HepG2 (cell line): ENCODE results near the gene OR13J1. TPM values are rescaled to one million over a fixed set of nuclear protein-coding genes. Genes with fewer than 3 reads are reported as not detected.

Experiments used
- DMAP1 ChIP-seq: IDR thresholded peaks from 2 replicates; pipeline ENCODE4 v1.6.1; 2016
- HIC2 ChIP-seq: sonication (generic); formaldehyde crosslinking; IDR thresholded peaks from 2 replicates; pipeline ENCODE4 v1.9.0; 2022; ENCODE audit warnings: low read depth, missing genetic modification reagents
- NAIF1 ChIP-seq: sonication (generic); formaldehyde crosslinking; IDR thresholded peaks from 2 replicates; pipeline ENCODE4 v1.5.0; 2020; ENCODE audit warnings: mild to moderate bottlenecking, missing genetic modification reagents, borderline replicate concordance
- NFIB ChIP-seq: sonication (generic); formaldehyde crosslinking; IDR thresholded peaks from 2 replicates; pipeline ENCODE4 v1.9.0; 2021; ENCODE audit warnings: missing genetic modification reagents, mild to moderate bottlenecking, borderline replicate concordance
- NR2F1 ChIP-seq, 2 experiments: fragments of 450-650 bp in 1 of 2; formaldehyde crosslinking in 1 of 2; IDR thresholded peaks; 2 replicates each; pipeline versions ENCODE4 v1.5.0 to v1.6.1; 2016 to 2020; ENCODE audit warnings: mild to moderate bottlenecking in 1 of 2, missing compliant biosample characterization in 1 of 2, missing genetic modification reagents in 1 of 2, moderate library complexity in 1 of 2
- NR2F2 ChIP-seq: IDR thresholded peaks from 2 replicates; pipeline ENCODE4 v1.6.1; 2012; ENCODE audit warnings: low read depth, inconsistent platforms, borderline replicate concordance
- PHF8 ChIP-seq: sonication (generic); formaldehyde crosslinking; IDR thresholded peaks from 2 replicates; pipeline ENCODE4 v1.5.0; 2020; ENCODE audit warnings: missing genetic modification reagents
- SRY ChIP-seq: sonication (generic); formaldehyde crosslinking; IDR thresholded peaks from 2 replicates; pipeline ENCODE4 v1.8.0; 2022; ENCODE audit warnings: mild to moderate bottlenecking, missing genetic modification reagents
- TFDP2 ChIP-seq: sonication (generic); formaldehyde crosslinking; IDR thresholded peaks from 2 replicates; pipeline ENCODE4 v1.4.0; 2020; ENCODE audit warnings: missing genetic modification reagents
- ZBTB2 ChIP-seq: sonication (generic); formaldehyde crosslinking; IDR thresholded peaks from 2 replicates; pipeline ENCODE4 v1.8.0; 2022; ENCODE audit warnings: low read depth, missing genetic modification reagents
- ZNF24 ChIP-seq: fragments of 450-650 bp; IDR thresholded peaks from 2 replicates; pipeline ENCODE4 v1.6.1; 2017; ENCODE audit warnings: antibody characterized with exemption, mild to moderate bottlenecking
- ZNF383 ChIP-seq: sonication (generic); formaldehyde crosslinking; IDR thresholded peaks from 2 replicates; pipeline ENCODE4 v1.4.0; 2020; ENCODE audit warnings: missing genetic modification reagents, mild to moderate bottlenecking, borderline replicate concordance
- ZNF543 ChIP-seq: sonication (generic); formaldehyde crosslinking; IDR thresholded peaks from 2 replicates; pipeline ENCODE4 v1.4.0; 2020; ENCODE audit warnings: mild to moderate bottlenecking, missing genetic modification reagents
- ZNF556 ChIP-seq: sonication (generic); formaldehyde crosslinking; IDR thresholded peaks from 2 replicates; pipeline ENCODE4 v1.4.0; 2020; ENCODE audit warnings: mild to moderate bottlenecking, missing genetic modification reagents, borderline replicate concordance
- ZNF646 ChIP-seq: sonication (generic); formaldehyde crosslinking; IDR thresholded peaks from 2 replicates; pipeline ENCODE4 v1.9.0; 2021; ENCODE audit warnings: mild to moderate bottlenecking, missing genetic modification reagents
- ZNF766 ChIP-seq: sonication (generic); formaldehyde crosslinking; IDR thresholded peaks from 2 replicates; pipeline ENCODE4 v1.5.0; 2020; ENCODE audit warnings: missing genetic modification reagents, borderline replicate concordance
- polyA plus RNA-seq, 8 experiments: library from polyadenylated mRNA; depleted of rRNA in 3 of 8; stranded (reverse) in 7 of 8; unstranded in 1 of 8; fragments of >200 nt; fragmentation: Illumina TruSeq in 4 of 8; extraction: Trizol in 4 of 8; gene quantifications; 2 replicates each; pipeline versions ENCODE4 v1.2.1 to v1.2.3, GENCODE V29; 2011 to 2016; ENCODE audit warnings: low read depth in 4 of 8, missing spikeins in 1 of 8, mixed read lengths in 1 of 8; ENCODE audit not compliant: insufficient read depth in 1 of 8
- total RNA-seq, 5 experiments: library from RNA; depleted of rRNA; stranded (reverse); fragments of >200 nt; fragmentation: Illumina TruSeq; extraction: Trizol; gene quantifications; 2 replicates each; pipeline ENCODE4 v1.2.3, GENCODE V29; 2016; ENCODE audit warnings: low read depth in 1 of 5

OR13J1 gene
- total and polyA plus RNA-seq, 2 of the 13 experiments (the other 11 are each of a cell fraction or from before 2014, with no cell fraction given): not detected

GRCh38 chr9:35905912-35906679 is 35.9 kb upstream of the OR13J1 start, which contains the start of gene HRCT1 (continued):
- TF ChIP-seq ZNF24: no peak
- no peak for TF ChIP-seq ZNF383
- TF ChIP-seq PHF8 (CRISPR knock-in tag): peak; percentile 49
- TF ChIP-seq ZNF646 (CRISPR knock-in tag): 0 out of 2 replicates have a peak, but pooled peaks have one; percentile 41
- 0 out of 4 replicates have a peak, but pooled peaks of 1 of the 2 experiments have one; percentile 13 for TF ChIP-seq NR2F1 (CRISPR knock-in tag; IDR thresholded peaks at IDR 0.05)
- TF ChIP-seq ZNF766: no peak
- TF ChIP-seq ZNF543 (CRISPR knock-in tag): no peak
- 0 out of 2 replicates have a peak, but pooled peaks have one; percentile 24 for TF ChIP-seq HIC2
- no peak for TF ChIP-seq SRY (CRISPR knock-in tag)
- no peak for TF ChIP-seq DMAP1
- TF ChIP-seq TFDP2 (CRISPR knock-in tag): no peak
- TF ChIP-seq ZNF556 (CRISPR knock-in tag): no peak
- TF ChIP-seq ZBTB2 (CRISPR knock-in tag): no peak
- no peak for TF ChIP-seq NFIB
- TF ChIP-seq NAIF1 (CRISPR knock-in tag): no peak
- no peak for TF ChIP-seq NR2F2
